HG03159 (cell line): ENCODE measurements around the gene LARP6.
"Not testable (repeated sequence)": the region's sequence is repeated elsewhere in the genome, so short reads cannot be mapped to it uniquely, and the experiment has no call there.

Experiments
- ATAC-seq: cut with Tn5 transposase; IDR thresholded peaks from one replicate; pipeline ENCODE4 v1.9.1; 2021; ENCODE audit warnings: mild to moderate bottlenecking, moderate library complexity; ENCODE audit not compliant: unreplicated experiment

Gene LARP6

DNA sequence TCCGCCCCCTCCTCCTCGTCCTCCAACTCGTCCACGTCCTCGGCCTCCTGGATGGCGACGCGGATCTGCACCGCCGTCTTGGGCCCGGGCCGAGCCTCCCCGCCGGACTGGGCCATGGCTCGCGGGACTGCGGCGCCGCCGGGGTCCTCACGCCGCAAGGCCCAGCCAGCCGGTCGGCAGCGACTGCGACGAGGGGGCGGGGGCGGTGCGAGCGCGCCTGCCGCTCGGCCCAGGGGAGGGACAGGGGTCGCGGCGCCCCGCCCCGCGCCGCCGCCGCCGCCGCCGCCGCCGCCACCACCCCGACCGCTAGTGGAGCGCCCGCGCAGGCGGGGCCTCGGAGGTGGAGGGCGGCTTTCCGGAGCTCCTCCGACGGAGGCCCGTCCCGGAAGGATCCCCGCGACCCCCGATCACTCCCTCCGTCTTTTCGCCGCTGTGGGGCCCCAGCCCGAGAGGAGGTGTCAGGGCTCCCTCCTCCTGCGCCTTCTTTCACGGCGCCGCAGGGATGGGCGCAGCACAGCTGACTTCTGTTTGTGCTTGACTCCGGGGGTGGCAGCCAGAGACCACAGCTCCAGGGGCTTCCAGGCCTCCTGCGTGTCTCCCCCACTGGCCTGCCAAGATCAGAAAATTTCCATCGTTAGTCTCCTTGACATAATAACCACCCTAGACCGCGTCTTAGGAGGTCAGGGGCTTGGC is at the start of gene LARP6:
TSS of gene LARP6 (minus strand) at position 185 of the 693 bp plus-strand sequence. CDS start at position 116, 69 bp downstream.
- no peak for ATAC-seq

DNA sequence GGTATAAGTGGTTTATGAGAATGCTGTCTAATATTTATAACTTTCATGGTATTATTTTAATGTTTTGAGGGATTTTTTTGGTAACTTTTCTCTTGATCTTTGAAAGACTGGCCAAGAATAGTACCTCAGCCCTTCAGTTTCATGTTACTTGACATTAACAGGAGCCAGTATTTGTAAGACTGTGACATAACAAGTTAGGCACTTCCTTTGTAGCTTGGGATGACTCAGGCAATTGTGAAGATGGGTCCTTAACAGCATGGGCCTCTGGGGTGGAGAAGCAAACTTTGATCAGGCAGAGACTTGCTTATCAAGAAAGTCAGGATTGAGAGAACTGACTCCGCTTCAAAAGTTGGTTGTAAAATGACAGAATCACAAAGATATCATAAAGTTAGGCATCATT is 48.1 kb upstream of the LARP6 start:
- no peak for ATAC-seq

GRCh38 chr15:70892912-70893560 is 39.1 kb upstream of the LARP6 start:
- ATAC-seq: peak; percentile 31

- ATAC-seq: peak; percentile 86
Observed at GRCh38 chr15:70892002-70892911, 38.3 kb upstream of the LARP6 start, which contains the start of the genes LRRC49 and THAP10. LRRC49 (plus strand) TSS chr15:70892826; CDS start chr15:70892895, 69 bp downstream. THAP10 (minus strand) TSS chr15:70892433; CDS start chr15:70892272, 161 bp downstream.

DNA sequence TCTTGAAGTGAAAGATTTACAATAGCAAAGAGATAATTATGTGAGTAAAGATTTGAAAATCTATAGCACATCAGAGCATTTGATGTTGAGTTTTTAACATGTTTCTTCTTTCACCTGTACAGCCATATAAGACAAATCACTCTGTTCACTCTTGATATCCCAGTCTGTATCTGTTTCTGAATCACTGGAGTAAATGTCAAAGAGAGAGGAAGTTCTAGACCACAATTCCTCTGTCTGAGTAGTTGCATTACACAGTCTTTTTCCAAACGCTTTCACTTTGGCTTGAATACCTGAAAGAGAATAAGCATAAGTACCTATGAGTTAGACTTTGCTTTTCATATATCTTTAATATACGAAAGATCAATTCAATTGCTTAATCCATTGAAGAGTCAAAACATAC is 28.4 kb upstream of the LARP6 start:
- no peak for ATAC-seq

GRCh38 chr15:70880781-70881180 is 26.8 kb upstream of the LARP6 start:
- no peak for ATAC-seq

- no peak for ATAC-seq
Observed at GRCh38 chr15:70879401-70879800, 25.4 kb upstream of the LARP6 start.

DNA sequence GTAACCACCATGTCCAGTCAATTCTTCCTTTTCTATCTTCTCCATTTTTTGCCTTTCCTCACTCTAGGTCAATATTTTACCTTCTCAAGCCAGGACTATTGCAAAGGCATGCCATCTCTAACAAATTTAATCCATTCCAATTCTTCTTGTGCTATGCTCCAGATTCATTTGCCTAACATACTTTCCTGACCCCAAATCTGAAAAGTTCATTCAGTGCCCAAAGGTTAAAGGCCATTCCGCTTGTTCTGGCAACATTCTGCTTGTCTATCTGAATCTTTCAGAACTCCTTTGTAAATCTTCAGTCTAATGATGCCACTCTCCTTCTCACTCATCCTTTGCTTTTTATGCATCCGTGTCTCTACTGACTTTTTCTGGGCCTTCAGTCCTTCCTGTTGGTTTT is 22.7 kb upstream of the LARP6 start:
- no peak for ATAC-seq

- no peak for ATAC-seq
Observed at GRCh38 chr15:70876011-70876410, 22.1 kb upstream of the LARP6 start.

- ATAC-seq: no peak
Observed at GRCh38 chr15:70875001-70875782, 21.2 kb upstream of the LARP6 start.

DNA sequence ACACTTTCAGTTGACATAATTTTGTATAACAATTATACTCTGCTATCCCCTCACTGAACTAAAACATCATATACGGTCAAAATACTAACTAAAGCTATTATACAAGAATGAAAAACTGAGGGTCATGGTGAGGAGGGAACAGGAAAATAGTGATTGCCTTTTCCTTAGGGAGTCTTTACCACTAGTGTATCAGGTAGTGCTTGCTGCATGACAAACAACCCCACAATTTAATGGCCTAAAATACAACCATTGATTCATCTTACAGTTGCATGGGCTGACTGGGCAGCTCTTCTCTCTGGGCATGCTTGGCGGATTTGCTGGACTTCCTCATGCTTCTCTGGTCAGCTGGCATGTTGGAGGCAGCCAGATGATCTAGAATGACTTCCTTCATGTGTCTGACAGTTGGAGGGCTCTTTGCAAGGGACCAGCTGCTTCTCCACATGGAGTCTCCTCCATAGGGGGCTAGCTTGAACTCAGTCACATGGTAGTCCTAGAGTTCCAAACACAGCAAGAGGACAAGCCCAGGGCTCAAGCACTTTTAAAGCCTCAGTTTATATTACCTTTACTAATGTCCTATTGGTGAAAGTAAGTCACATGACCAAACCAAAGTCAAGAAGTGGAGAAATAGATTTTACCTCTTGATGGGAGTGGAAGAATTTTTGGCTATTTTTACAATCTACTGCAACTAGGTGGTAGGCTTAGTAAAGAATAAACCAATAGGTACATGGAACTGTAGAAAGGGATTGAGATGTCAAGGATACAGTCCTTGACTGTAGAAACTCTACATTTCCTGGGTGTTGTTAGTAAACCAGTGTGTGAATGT is 19.5 kb upstream of the LARP6 start:
- ATAC-seq: no peak

GRCh38 chr15:70871490-70871889 is 17.5 kb upstream of the LARP6 start:
- ATAC-seq: not testable (repeated sequence)

- no peak for ATAC-seq
Observed at GRCh38 chr15:70870051-70870450, 16.1 kb upstream of the LARP6 start.

- ATAC-seq: no peak
Observed at GRCh38 chr15:70869346-70869745, 15.4 kb upstream of the LARP6 start.

- ATAC-seq: no peak
Observed at GRCh38 chr15:70867911-70868467, 14.0 kb upstream of the LARP6 start.

- no peak for ATAC-seq
Observed at GRCh38 chr15:70866982-70867641, 13.2 kb upstream of the LARP6 start.

- no peak for ATAC-seq
Observed at GRCh38 chr15:70863450-70864218, 9.7 kb upstream of the LARP6 start.

- no peak for ATAC-seq
Observed at GRCh38 chr15:70859998-70860397, 6.0 kb upstream of the LARP6 start.
